Hematopoietic multipotent progenitor cell treated with erythropoietin and hydrocortisone succinate and interleukin-3 and kit ligand, for 8 days (in vitro differentiated cells): ENCODE results near the gene RASL12.
A peak's percentile ranks its signal among the peaks of the same experiment; 100 is the strongest.
"Not testable (repeated sequence)": the region's sequence is repeated elsewhere in the genome, so short reads cannot be mapped to it uniquely, and the experiment has no call there.

Experiments used
- DNase-seq: peaks from one replicate; pipeline ENCODE4 v3.0.0-alpha.2; 2015

Gene RASL12

DNA sequence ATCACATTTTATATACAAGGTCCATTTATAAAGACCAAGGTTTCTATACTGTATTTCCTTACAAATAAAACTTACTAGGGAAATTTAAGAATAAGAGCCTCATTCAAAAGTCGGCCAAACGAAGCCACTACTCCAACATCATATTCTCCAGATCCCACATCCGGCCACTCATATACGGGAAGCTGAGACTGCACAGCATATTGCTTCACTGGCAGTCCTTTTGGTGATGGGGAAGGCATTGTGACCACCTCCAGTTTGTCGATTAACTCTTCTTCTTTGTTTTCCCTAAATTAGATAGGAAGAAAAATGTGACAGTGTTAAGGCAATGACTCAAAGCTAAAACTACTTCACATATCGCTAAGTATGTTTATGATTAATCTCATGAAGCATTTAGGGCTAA is 41.0 kb downstream of the RASL12 start:
- no peak for DNase-seq

DNA sequence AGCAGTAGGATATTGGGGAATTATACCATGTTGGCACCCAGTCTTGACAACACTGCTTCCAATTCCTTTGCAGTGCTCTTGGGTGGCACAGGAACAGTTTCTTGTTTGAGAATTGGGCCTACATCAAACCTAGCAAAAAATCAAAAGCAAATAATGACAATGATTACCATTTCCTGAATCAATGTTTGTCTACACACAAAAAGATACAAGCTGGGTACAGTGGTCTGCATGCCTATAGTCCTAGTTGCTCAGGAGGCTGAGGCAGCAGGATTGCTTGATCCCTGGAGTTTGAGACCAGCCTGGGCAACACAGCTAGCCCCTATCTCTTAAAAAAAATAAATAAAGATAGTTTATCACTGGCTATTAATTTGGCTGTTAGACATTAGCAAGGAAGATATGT is 46.3 kb downstream of the RASL12 start:
- DNase-seq = no peak

DNA sequence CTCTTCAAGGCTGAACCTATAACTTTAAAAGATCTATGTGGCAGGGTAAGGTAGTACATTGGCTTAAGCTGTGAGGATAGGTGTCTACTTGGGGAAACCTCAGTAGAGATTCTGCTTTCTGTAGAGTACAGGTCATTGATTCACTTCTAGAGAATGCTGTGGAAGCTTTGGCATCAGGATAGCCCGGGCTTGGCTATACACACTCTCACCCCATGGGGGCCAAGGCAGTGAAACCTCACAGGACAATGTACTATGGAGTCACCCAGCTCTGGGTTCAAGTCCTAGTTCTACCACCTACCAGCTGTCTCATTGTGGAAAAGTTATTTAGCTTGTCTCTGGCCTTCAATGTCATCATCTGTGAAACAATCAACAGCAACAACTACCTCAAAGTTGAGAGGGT is 47.4 kb downstream of the RASL12 start:
- no peak for DNase-seq

DNA sequence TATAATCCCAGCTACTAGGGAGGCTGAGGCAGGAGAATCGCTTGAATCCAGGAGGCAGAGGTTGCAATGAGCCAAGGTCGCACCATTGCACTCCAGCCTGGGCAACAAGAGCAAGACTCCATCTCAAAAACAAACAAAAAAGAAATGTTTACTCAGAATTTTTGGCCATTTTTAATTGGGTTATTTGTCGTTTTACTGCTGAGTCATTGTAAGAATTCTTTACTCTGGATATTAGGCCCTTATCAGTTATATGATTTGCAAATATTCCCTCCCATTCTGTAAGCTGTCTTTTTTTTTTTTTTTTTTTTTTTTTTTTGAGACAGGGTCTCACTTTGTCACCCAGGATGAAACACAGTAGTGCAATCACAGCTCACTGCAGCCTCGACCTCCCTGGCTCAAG is 56.6 kb downstream of the RASL12 start:
- DNase-seq = not testable (repeated sequence)

DNA sequence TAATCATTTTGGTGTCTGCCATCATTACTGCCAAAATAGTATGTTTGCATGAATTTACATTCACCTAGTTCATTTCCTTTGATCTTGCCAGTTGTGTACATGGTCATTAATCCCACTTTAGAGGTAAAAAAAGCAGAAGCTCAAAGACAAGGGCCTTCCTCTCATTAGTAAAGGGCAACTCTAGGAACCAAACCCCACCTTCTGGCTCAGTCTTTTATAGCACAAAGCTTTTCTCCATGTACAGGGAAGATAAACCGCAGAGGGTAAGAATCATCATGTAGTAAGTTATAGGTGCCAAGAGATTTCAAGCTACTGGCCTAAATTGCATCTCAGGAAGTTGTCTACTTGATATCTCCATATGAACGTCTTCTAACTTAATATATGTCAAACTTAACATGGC is 58.8 kb downstream of the RASL12 start:
- DNase-seq = peak; percentile 21

DNA sequence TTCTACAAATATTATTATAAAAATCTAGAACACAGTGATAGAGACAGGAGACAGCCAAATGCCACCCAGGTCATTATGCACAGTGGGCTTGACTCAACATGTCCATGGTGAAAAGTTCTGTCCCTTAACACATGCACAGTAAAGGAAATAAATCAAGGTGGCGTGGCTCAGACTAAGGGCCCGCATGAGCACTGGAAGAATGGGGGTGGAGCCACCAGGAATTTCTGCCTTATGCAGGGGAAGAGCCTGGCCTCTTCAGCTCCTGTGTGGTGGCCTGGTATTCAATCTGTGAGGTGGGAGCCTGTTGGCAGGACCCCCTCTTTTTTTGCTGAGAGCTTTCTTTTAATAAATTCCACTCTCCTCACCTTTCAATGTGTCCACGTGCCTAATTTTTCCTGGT is 60.9 kb downstream of the RASL12 start:
- no peak for DNase-seq

DNA sequence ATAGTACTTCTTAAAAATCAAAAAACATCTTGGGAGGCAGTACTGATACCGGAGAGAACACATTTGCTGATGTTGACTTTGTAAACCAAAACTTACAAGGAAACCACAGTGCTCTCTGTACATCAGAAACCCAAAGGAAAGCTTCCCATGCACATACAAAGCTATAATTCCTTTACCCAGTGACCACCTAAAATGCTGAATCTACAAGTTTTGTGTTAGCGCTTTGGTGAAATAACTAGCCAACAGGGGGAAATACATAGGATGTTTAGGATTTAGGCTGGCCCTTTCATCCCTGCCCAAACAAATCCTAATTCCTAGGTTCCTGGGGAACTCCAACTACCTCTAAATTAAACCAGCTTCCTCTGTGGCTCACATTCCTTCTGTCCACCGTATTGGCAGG is 62.8 kb downstream of the RASL12 start:
- DNase-seq = no peak
